Naive thymus-derived CD8-positive, alpha-beta T cell (primary cell): ENCODE measurements around the gene LRATD1. TPM values are rescaled to one million over a fixed set of nuclear protein-coding genes. Genes with fewer than 3 reads are reported as not detected.

Source experiments
- ATAC-seq, 2 donors: fragments of 150-1000 bp; cut with Tn5 transposase in 1 of 2; sonication (Bioruptor Pico), chemical (Tn5 transposase) in 1 of 2; 1 replicate in 1 of 2; 2 replicates in 1 of 2; pipeline ENCODE4 v1.10.0; 2021; ENCODE audit warnings: mild to moderate bottlenecking in 2 of 2, moderate library complexity in 2 of 2
- POLR2A ChIA-PET: fragments of 350-600 bp; sonication (Branson Sonifier 250); formaldehyde crosslinking; loops from one replicate; lab custom pipeline; 2021; ENCODE audit warnings: antibody characterized with exemption; lab: Charles Lee
- DNase-seq, 10 donors: peaks; one replicate each; pipeline versions ENCODE4 v3.0.0 to v3.0.0-alpha.2; 2020 to 2022
- H3K27ac Mint-ChIP-seq, 10 donors: one replicate each; pipeline ENCODE4 v1.8.0; 2020 to 2022; ENCODE audit warnings: mild to moderate bottlenecking in 10 of 10, mixed read lengths in 10 of 10, moderate library complexity in 4 of 10, inconsistent platforms in 1 of 10
- H3K27me3 Mint-ChIP-seq, 5 donors: one replicate each; pipeline ENCODE4 v1.8.0; 2021 to 2022; ENCODE audit warnings: mixed read lengths in 5 of 5
- H3K36me3 Mint-ChIP-seq, 3 donors: one replicate each; pipeline ENCODE4 v1.8.0; 2020 to 2022; ENCODE audit warnings: mixed read lengths in 3 of 3, mild to moderate bottlenecking in 2 of 3, inconsistent platforms in 1 of 3
- H3K4me1 Mint-ChIP-seq, 4 donors: one replicate each; pipeline ENCODE4 v1.8.0; 2021 to 2022; ENCODE audit warnings: mixed read lengths in 4 of 4
- H3K4me3 Mint-ChIP-seq, 10 donors: one replicate each; pipeline ENCODE4 v1.8.0; 2020 to 2022; ENCODE audit warnings: mild to moderate bottlenecking in 10 of 10, mixed read lengths in 10 of 10, moderate library complexity in 6 of 10, inconsistent platforms in 1 of 10
- H3K9me3 Mint-ChIP-seq, 9 donors: one replicate each; pipeline ENCODE4 v1.8.0; 2020 to 2022; ENCODE audit warnings: mixed read lengths in 9 of 9, mild to moderate bottlenecking in 3 of 9, inconsistent platforms in 1 of 9, moderate library complexity in 1 of 9
- polyA plus RNA-seq, 3 donors: library from polyadenylated mRNA; unstranded; fragments of 300-500 nt; fragmentation: Illumina TruSeq; gene quantifications; one replicate each; pipeline ENCODE4 v1.2.3, GENCODE V29; 2021
- total RNA-seq, 8 experiments: library from RNA in 2 of 8; stranded (reverse) in 2 of 8; gene quantifications; one replicate each; pipeline ENCODE4 v1.2.3 and lab custom pipeline; 2021 to 2026

The LRATD1 gene, protein sequence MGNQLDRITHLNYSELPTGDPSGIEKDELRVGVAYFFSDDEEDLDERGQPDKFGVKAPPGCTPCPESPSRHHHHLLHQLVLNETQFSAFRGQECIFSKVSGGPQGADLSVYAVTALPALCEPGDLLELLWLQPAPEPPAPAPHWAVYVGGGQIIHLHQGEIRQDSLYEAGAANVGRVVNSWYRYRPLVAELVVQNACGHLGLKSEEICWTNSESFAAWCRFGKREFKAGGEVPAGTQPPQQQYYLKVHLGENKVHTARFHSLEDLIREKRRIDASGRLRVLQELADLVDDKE
- not detected for total RNA-seq
- not detected for polyA plus RNA-seq
- 0 to 0.86 (median 0) reads per million in 6 experiments for total RNA-seq (lab: John Stamatoyannopoulos, UW)

DNA sequence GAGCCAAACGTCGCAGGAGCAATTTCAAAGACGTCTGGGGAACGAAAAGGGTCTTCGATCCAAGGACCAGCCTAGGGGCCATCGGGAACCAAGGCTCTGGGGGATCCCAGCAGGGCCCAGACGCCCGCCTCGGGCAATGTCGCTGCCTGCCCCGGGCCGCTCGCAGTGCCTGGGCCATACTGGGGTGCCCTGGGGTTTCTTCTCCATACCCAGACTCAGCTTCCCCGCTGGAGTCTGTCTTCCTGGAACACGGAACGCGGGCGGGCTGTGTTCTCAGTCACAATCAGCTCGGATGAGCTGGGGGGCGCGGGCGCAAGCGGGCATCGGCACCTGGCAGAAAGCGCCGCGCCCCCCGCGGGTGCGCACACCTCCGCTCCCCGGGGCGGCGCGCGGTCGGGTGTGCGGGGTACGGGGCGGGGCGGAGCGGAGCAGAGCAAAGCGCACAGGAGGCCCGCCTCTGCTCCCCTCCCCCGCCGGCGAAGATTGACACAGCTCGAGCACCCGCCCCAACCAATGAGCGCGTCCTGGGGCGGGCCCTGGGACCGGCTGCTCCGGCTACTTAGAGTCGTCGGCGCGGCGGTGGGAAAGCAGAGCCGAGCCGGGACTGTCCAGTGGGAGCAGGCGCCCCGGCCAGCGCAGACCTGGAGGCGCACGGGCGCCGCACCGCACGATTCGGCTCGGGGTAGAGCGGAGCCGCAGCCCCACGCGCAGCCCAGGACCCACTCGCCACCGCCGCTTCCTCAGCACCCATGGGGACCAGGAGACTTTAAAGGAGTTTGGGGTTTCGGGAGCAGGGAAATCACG is at the start of gene LRATD1:
Gene LRATD1, plus strand, starts transcription at position 585 of the 804 bp plus-strand sequence. CDS start 1,263 bp downstream, outside the sequence.
- ATAC-seq (no peak), DNase-seq (no peak)
- H3K36me3 Mint-ChIP-seq: peaks cover 0 to 5% (median 5%) of the 10 kb centered on the region in 3 donors
- H3K27ac Mint-ChIP-seq: no peak within 1 kb of the TSS
- POLR2A ChIA-PET: no interaction called here
- H3K9me3 Mint-ChIP-seq: peaks cover 0 to 16% (median 3%) of the 10 kb centered on the region in 9 donors
- peak within 1 kb of the TSS in 3 of 10 donors; percentile 19 to 63 (median 22) for H3K4me3 Mint-ChIP-seq
- H3K27me3 Mint-ChIP-seq: peaks cover 24 to 86% (median 43%) of the 10 kb centered on the region in 5 donors
- peaks cover 0 to 5% (median 3%) of the 10 kb centered on the region in 4 donors for H3K4me1 Mint-ChIP-seq

DNA sequence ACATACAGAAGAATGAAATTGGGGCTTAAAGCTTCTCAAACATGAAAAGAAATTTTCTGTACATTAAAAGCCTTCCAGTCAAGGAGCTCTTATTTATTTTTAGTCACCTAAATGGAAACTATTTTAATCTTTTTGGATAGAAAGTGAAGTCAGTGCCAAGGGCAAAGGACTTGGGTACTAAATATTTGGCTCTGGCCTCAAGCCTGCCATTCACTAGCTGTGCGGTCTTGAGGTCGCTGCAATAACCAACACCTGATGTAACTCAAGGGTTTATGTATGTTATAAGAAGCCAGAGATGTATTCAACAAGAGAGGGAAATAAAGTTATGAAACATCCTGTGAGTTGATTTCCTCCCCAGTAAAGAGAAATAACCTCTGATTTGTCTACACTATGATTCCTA is 49.5 kb upstream of the LRATD1 start:
- ATAC-seq (no peak), DNase-seq (no peak)
- no peaks in the 10 kb centered on the region for H3K36me3 Mint-ChIP-seq
- peaks cover 0 to 5% (median 0%) of the 10 kb centered on the region in 9 donors for H3K9me3 Mint-ChIP-seq
- H3K4me1 Mint-ChIP-seq: no peaks in the 10 kb centered on the region
- peaks cover 0 to 2% (median 0%) of the 10 kb centered on the region in 5 donors for H3K27me3 Mint-ChIP-seq
- POLR2A ChIA-PET: no interaction called here
- no peak overlapping the region for H3K4me3 Mint-ChIP-seq
- H3K27ac Mint-ChIP-seq: no peak overlapping the region

DNA sequence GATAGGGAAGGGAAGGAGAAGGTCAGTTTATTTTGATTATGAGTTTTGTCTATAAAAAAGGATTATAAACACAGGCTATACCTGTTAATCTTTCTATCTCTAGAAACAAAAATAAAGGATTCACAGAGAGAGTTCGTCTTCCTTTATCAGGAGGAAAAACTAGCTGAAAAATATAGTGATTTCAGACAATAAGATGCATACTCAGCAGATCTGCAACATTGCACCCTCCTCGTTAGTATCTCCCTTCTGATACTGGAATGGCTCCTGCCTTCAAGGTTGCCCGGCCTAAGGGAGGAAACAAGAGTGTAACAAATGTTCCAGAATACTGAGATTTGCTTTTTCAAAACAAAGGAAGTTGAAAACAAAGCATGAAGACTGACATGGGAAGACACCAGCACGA is 48.7 kb upstream of the LRATD1 start:
- Mint-ChIP-seq H3K4me3 (no peak overlapping the region), H3K36me3 (no peaks in the 10 kb centered on the region), H3K27ac (no peak overlapping the region), H3K4me1 (no peaks in the 10 kb centered on the region), H3K9me3 (peaks cover 0 to 6% (median 2%) of the 10 kb centered on the region in 9 donors), H3K27me3 (peaks cover 0 to 2% (median 0%) of the 10 kb centered on the region in 5 donors)
- DNase-seq (no peak), ATAC-seq (no peak)
- POLR2A ChIA-PET: no interaction called here

DNA sequence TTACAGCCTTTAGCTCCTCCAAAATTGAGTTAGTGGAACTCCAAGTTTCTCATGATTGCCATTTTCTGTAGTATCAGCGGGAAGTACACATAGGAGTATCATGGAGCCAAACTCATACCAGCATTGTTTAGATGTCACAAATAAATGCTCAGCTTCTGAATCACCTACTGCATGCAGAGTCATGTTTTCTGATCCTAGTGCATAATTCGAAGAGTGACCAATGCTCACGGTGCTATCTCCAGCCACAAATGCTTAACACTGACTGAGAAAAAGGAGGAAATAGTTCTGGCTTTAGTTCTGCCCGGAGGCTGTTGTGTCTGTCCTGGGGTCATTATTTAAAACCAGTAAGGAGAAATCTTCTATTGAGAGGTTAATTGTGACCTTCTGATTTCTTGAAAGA is 45.4 kb upstream of the LRATD1 start:
- Mint-ChIP-seq H3K9me3 (peaks cover 0 to 6% (median 0%) of the 10 kb centered on the region in 9 donors), H3K27ac (no peak overlapping the region), H3K36me3 (no peaks in the 10 kb centered on the region), H3K4me1 (no peaks in the 10 kb centered on the region), H3K27me3 (peaks cover 0 to 2% (median 0%) of the 10 kb centered on the region in 5 donors), H3K4me3 (no peak overlapping the region)
- POLR2A ChIA-PET: no interaction called here
- DNase-seq (no peak), ATAC-seq (no peak)

DNA sequence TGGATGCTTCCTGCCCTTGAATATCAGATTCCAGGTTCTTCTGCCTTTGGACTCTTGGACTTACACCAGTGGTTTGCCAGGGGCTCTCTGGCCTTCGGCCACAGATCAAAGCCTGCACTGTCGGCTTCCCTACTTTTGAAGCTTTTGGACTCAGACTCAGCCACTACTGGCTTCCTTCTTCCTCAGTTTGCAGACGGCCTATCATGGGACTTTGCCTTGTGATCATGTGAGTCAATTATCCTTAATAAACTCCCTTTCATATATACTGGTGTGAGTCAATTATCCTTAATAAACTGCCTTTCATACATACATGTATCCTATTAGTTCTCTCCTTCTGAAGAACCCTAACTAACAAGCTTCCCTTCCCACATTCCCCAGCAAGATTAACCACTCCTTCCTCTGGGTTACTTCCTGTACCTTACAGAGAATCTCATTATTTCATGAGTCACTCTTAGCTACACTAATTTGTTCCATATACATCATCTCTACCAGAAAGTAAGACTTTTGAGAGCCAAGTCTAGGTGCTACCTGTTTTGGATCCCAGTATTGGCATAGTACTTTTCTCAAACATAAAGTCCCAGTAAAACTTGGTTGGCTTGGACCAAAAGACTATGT is 31.3 kb upstream of the LRATD1 start:
- H3K9me3 Mint-ChIP-seq: peaks cover 0 to 10% (median 2%) of the 10 kb centered on the region in 9 donors
- no peak overlapping the region for H3K27ac Mint-ChIP-seq
- no peaks in the 10 kb centered on the region for H3K36me3 Mint-ChIP-seq
- H3K4me1 Mint-ChIP-seq: no peaks in the 10 kb centered on the region
- POLR2A ChIA-PET: no interaction called here
- no peak overlapping the region for H3K4me3 Mint-ChIP-seq
- DNase-seq (no peak), ATAC-seq (no peak)
- peaks cover 0 to 4% (median 0%) of the 10 kb centered on the region in 5 donors for H3K27me3 Mint-ChIP-seq

DNA sequence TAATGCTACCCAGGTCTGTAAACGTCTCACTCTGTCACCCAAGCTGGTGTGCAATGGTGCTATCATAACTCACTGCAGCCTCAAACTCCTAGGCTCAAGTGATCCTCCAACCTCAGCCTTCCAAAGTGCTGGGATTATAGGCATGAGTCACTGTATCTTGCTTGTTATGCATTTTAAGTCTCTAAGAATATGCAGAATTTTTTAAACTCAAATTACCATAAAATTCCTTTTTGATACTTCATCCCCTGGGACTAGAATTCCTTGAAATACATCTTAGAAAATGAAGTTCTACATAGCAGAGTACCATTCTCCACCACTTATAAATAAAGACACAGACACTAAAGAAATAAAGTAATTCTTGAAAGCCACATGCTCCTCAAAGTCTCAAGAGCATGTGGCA is 30.2 kb upstream of the LRATD1 start:
- ATAC-seq: no peak
- POLR2A ChIA-PET: no interaction called here

DNA sequence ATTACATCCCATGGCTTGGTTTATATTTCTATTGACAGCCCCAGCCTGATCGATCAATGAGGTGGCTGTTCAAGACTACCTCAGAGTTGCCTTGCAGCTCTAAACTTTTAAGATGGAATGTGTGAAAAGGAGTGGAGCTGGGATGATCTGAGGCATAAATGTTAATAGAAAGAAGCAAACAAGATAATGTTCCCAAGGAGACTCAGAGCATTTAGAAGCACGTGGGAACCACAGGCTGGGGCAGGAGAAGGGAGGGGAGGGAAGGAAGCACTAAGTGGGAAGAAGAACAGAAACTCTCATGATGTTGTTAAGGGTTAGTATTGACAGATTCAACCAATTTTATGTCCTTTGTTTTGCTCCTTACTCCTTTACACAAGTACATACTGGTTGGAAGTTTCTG is 28.8 kb upstream of the LRATD1 start:
- no peak overlapping the region for H3K4me3 Mint-ChIP-seq

More for the DNA sequence above, 30.2 kb upstream of the LRATD1 start:
- peaks cover 0 to 10% (median 2%) of the 10 kb centered on the region in 9 donors for H3K9me3 Mint-ChIP-seq
- no peak overlapping the region for H3K4me3 Mint-ChIP-seq
- H3K27me3 Mint-ChIP-seq: peaks cover 0 to 4% (median 0%) of the 10 kb centered on the region in 5 donors
- H3K4me1 Mint-ChIP-seq: no peaks in the 10 kb centered on the region
- H3K36me3 Mint-ChIP-seq: no peaks in the 10 kb centered on the region
- no peak for DNase-seq
- no peak overlapping the region for H3K27ac Mint-ChIP-seq

DNA sequence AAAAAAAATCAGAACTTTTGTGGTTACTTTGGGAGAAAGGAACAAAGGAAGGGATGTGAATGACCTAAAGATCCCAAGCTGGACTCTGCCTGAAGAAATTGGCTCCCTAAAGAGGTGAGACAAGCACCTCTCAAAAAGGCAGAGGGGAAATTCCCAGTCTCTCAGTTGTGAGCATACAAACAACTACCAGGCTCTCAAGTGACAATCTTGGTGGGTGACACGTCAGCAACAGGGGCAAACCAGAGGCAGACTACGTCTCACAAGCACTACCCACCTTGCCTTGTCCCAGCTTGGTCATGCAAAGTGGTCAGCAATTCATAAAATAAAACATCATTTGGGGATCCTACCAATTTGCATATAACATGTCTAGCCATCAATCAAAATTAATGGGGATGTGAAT is 24.3 kb upstream of the LRATD1 start:
- no peaks in the 10 kb centered on the region for H3K4me1 Mint-ChIP-seq
- no peak overlapping the region for H3K27ac Mint-ChIP-seq
- H3K36me3 Mint-ChIP-seq: no peaks in the 10 kb centered on the region
- H3K4me3 Mint-ChIP-seq: no peak overlapping the region
- DNase-seq: no peak
- peaks cover 0 to 4% (median 0%) of the 10 kb centered on the region in 9 donors for H3K9me3 Mint-ChIP-seq
- POLR2A ChIA-PET: no interaction called here
- H3K27me3 Mint-ChIP-seq: peaks cover 0 to 8% (median 0%) of the 10 kb centered on the region in 5 donors
- no peak for ATAC-seq

More for the DNA sequence above, 28.8 kb upstream of the LRATD1 start:
- no peak for ATAC-seq
- Mint-ChIP-seq H3K27me3 (peaks cover 0 to 8% (median 0%) of the 10 kb centered on the region in 5 donors), H3K36me3 (no peaks in the 10 kb centered on the region), H3K27ac (no peak overlapping the region), H3K9me3 (peaks cover 0 to 3% (median 0%) of the 10 kb centered on the region in 9 donors), H3K4me1 (no peaks in the 10 kb centered on the region)
- DNase-seq: no peak
- POLR2A ChIA-PET: no interaction called here

DNA sequence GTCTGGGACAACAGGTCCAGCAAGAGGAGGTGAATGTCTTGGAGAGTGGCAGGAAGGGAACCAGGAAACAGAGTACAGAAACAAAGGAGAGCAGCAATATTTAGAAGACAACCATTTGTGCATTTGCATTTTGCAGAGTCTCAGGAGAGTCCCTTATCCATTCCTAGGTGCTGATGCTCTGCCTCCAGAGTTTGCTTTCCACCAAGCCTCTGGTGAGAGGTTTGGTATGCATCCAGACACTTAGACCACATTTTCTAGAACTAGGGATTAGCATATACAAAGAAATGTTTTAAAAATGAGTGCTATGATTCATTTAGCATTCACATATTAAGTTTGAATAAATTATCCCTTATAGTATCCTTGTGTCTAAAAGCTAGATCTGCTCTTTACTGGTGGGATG is 18.5 kb upstream of the LRATD1 start:
- Mint-ChIP-seq H3K9me3 (peaks cover 0 to 4% (median 0%) of the 10 kb centered on the region in 9 donors), H3K4me1 (no peaks in the 10 kb centered on the region), H3K36me3 (no peaks in the 10 kb centered on the region), H3K27me3 (peaks cover 0 to 13% (median 1%) of the 10 kb centered on the region in 5 donors), H3K4me3 (no peak overlapping the region), H3K27ac (no peak overlapping the region)
- POLR2A ChIA-PET: no interaction called here
- ATAC-seq (no peak), DNase-seq (no peak)

DNA sequence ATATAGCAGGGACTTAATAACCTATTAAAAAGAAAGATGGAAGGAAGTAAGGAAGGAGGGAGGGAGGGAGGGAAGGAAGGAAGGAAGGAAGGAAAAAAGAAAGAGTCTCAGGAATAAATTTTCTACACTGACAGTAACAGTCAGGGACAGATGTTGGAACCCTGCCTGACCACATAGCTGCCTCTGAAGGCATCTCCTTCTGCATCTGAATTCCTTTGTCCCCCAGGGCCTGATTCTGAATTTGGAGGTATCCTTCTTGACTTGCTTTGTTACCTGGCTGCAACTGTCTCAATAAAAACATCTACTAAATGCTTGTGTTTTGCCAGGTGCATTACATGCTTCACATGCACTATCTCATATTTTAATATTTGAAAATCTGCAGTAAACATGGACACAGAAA is 17.4 kb upstream of the LRATD1 start:
- Mint-ChIP-seq H3K4me1 (no peaks in the 10 kb centered on the region), H3K4me3 (no peak overlapping the region), H3K36me3 (no peaks in the 10 kb centered on the region), H3K27me3 (peaks cover 0 to 17% (median 1%) of the 10 kb centered on the region in 5 donors), H3K9me3 (peaks cover 0 to 11% (median 0%) of the 10 kb centered on the region in 9 donors), H3K27ac (no peak overlapping the region)
- no peak for ATAC-seq
- DNase-seq: no peak
- POLR2A ChIA-PET: no interaction called here

DNA sequence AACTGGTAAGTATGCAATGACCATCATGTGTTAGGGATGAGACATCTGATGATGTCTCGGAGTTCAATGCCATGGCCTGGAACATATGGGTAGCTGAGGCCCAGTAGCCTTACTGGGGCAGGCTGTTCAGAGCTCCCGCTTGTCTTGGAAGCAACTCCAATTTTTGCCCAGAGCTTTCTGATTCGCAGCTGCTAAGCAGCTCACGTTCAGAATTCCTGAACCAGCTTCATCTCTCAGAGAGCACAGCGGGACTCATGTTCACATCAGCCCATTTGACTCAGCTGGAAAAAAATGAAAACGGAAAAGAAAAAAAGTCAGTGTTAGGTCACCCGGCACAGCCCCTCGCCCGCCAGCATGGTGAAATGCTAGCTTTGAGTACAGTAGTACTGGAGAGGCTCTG is 16.8 kb upstream of the LRATD1 start:
- Mint-ChIP-seq H3K36me3 (no peaks in the 10 kb centered on the region), H3K9me3 (peaks cover 0 to 11% (median 0%) of the 10 kb centered on the region in 9 donors), H3K27me3 (peaks cover 0 to 17% (median 1%) of the 10 kb centered on the region in 5 donors), H3K4me1 (no peaks in the 10 kb centered on the region), H3K4me3 (no peak overlapping the region), H3K27ac (no peak overlapping the region)
- POLR2A ChIA-PET: no interaction called here
- DNase-seq: no peak
- ATAC-seq: no peak

DNA sequence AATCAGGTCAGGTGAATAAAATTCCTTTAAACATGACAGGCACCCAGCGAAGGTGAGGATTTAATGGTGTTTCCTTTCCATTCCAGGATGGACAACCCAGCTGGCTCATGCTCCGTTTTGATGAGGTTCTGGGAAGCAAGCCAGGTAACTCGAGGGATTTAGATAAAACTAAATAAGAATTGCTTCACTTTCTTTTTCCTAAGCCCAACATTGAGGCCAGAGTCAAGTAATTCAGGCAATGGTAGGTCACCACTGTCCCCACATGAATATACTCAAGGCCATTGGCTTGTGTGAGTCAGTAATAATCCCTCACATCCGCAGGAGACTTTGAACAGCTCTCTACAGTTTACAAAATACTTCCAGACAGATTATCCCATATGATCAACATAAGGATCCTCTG is 16.2 kb upstream of the LRATD1 start:
- H3K9me3 Mint-ChIP-seq: peaks cover 0 to 16% (median 2%) of the 10 kb centered on the region in 9 donors
- POLR2A ChIA-PET: no interaction called here
- no peak overlapping the region for H3K27ac Mint-ChIP-seq
- no peaks in the 10 kb centered on the region for H3K36me3 Mint-ChIP-seq
- H3K4me3 Mint-ChIP-seq: no peak overlapping the region
- DNase-seq (no peak), ATAC-seq (no peak)
- no peaks in the 10 kb centered on the region for H3K4me1 Mint-ChIP-seq
- peaks cover 0 to 17% (median 6%) of the 10 kb centered on the region in 5 donors for H3K27me3 Mint-ChIP-seq
